SK-N-MC (cell line): ENCODE results near the gene FAM114A1.

Source experiments
- DNase-seq: peaks from one replicate; pipeline ENCODE4 v3.0.0-alpha.2; 2011; ENCODE audit warnings: low read depth, low spot score
- H3K27ac ChIP-seq: fragments of 200-600 bp; sonication (generic); 2 replicates; pipeline ENCODE4 v1.5.1; 2016; ENCODE audit warnings: mixed run types
- H3K36me3 ChIP-seq: fragments of 200-600 bp; sonication (generic); 2 replicates; pipeline ENCODE4 v1.6.1; 2017; ENCODE audit warnings: antibody characterized with exemption, low read length, mixed read lengths; ENCODE audit not compliant: insufficient read depth
- H3K4me3 ChIP-seq: fragments of 200-600 bp; sonication (generic); 2 replicates; pipeline ENCODE4 v1.5.1; 2016
- H3K9ac ChIP-seq: fragments of 200-600 bp; sonication (generic); 2 replicates; pipeline ENCODE4 v1.8.0; 2017; ENCODE audit warnings: mixed run types, mixed read lengths; ENCODE audit not compliant: insufficient read length
- H3K9me3 ChIP-seq: fragments of 200-600 bp; sonication (generic); 2 replicates; pipeline ENCODE4 v1.6.1; 2017; ENCODE audit warnings: low read depth, mild to moderate bottlenecking, antibody characterized with exemption, low read length, moderate library complexity, mixed read lengths
- EZH2 ChIP-seq: fragments of 200-600 bp; sonication (generic); IDR thresholded peaks from one replicate; pipeline ENCODE4 v1.6.1; 2017; ENCODE audit warnings: antibody characterized with exemption
- FOXP2 ChIP-seq: optimal IDR thresholded peaks from 2 replicates; pipeline ENCODE3; 2011; ENCODE audit warnings: mild to moderate bottlenecking, moderate library complexity; ENCODE audit not compliant: insufficient read depth; ENCODE audit errors: extremely low read length, control extremely low read depth
- POLR2AphosphoS5 ChIP-seq: IDR thresholded peaks from 2 replicates; pipeline ENCODE4 v1.6.1; 2012; ENCODE audit warnings: mild to moderate bottlenecking, low read depth, low read length, borderline replicate concordance

FAM114A1 gene

GRCh38 chr4:38944440-38944839 lies 76.8 kb downstream of the FAM114A1 start:
- no peak for DNase-seq
- Histone ChIP-seq H3K9ac (no peak overlapping the region), H3K27ac (no peak overlapping the region), H3K36me3 (no peaks in the 10 kb centered on the region), H3K9me3 (no peaks in the 10 kb centered on the region), H3K4me3 (no peak overlapping the region)
- TF ChIP-seq POLR2AphosphoS5 (no peak), FOXP2 (no peak), EZH2 (no peak)

- H3K9ac ChIP-seq = no peak overlapping the region
- no peak overlapping the region for H3K27ac ChIP-seq
- no peaks in the 10 kb centered on the region for H3K36me3 ChIP-seq
- H3K4me3 ChIP-seq = no peak overlapping the region
- no peak for DNase-seq
- TF ChIP-seq FOXP2 = no peak
- no peak for TF ChIP-seq EZH2
- no peak for TF ChIP-seq POLR2AphosphoS5
- no peaks in the 10 kb centered on the region for H3K9me3 ChIP-seq
These were observed 79.3 kb downstream of the FAM114A1 start for GRCh38 chr4:38946919-38947318.

GRCh38 chr4:38948551-38948950 lies 80.9 kb downstream of the FAM114A1 start:
- no peak for DNase-seq
- Histone ChIP-seq H3K36me3 (no peaks in the 10 kb centered on the region), H3K27ac (no peak overlapping the region), H3K4me3 (no peak overlapping the region), H3K9me3 (no peaks in the 10 kb centered on the region), H3K9ac (no peak overlapping the region)
- TF ChIP-seq EZH2 (no peak), POLR2AphosphoS5 (no peak), FOXP2 (no peak)

DNA sequence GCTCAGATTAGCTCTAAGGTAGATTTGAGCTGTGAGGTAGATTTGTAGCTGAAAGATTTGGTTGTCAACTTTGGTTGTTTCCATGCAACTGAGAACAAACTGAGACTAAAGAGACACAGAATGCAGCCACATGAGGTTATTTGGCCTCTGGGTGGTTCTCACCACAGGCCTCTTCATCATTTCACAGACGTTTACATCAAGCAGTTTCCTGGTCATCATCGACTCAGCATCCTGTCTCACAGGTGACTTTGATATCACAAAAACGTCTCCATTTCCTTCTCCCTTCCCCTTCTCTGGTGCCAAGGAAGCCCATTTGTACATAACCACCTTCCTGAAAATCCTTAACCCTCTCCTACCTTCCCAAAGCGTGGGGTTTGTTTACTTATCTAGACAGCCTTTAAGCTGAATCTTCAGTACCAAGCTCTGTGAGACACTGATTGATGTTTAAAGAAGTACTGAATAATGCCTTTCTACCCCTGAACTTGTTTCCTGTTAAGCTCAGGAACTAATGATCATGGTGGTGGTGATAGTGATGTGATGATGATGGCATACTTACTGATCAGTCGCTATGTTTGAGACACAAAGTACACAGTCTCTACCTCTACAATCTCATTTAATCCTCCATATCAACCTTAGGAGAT lies 81.9 kb downstream of the FAM114A1 start:
- no peaks in the 10 kb centered on the region for H3K36me3 ChIP-seq
- no peak for TF ChIP-seq POLR2AphosphoS5
- TF ChIP-seq FOXP2 = no peak
- no peak for TF ChIP-seq EZH2
- H3K27ac ChIP-seq = no peak overlapping the region
- H3K4me3 ChIP-seq = no peak overlapping the region
- H3K9me3 ChIP-seq = no peaks in the 10 kb centered on the region
- no peak overlapping the region for H3K9ac ChIP-seq
- DNase-seq = no peak

DNA sequence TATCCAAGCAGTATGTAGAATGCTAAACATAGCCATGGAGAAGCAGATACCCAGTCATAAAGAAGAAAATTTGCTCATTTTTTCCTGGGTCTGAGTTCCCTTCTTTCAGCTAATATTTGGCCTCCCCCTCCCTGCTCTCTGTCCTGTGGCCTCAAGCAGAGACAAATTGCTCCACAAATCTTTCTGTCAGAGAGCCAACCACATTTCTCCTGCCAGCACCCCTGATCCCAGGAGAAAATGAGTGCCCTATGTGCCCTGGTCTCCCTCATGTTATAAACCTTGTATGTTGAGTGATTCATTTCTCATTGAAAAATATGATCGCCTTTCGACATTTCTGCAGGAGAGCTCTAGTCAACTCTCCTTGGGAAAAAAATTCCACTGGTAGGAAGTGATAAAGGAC lies 82.6 kb downstream of the FAM114A1 start:
- Histone ChIP-seq H3K9ac (no peak overlapping the region), H3K36me3 (no peaks in the 10 kb centered on the region), H3K4me3 (no peak overlapping the region), H3K27ac (no peak overlapping the region), H3K9me3 (no peaks in the 10 kb centered on the region)
- no peak for DNase-seq
- TF ChIP-seq EZH2 (no peak), FOXP2 (no peak), POLR2AphosphoS5 (no peak)

DNA sequence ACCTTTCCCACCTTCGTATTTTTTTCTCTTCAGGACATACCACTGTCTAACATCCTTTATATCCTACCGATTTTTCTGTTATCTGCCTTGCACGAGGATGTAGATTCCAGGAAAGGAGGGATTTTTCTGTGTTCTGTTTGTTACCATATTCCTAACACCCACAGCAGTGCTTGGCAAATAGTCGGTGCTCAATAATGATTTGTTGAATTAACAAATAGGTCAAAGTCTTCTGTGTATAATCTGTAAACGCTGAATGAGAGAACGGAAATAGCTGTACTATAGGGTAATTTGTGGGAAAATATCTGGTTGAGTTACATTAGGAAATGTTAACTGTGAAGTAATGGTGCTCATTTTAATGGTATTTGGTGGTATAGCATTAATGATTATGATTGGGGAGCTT lies 83.1 kb downstream of the FAM114A1 start:
- Histone ChIP-seq H3K4me3 (no peak overlapping the region), H3K9ac (no peak overlapping the region), H3K9me3 (no peaks in the 10 kb centered on the region), H3K27ac (no peak overlapping the region), H3K36me3 (no peaks in the 10 kb centered on the region)
- DNase-seq = no peak
- no peak for TF ChIP-seq EZH2
- no peak for TF ChIP-seq POLR2AphosphoS5
- no peak for TF ChIP-seq FOXP2

- Histone ChIP-seq H3K9me3 (no peaks in the 10 kb centered on the region), H3K9ac (no peak overlapping the region), H3K27ac (no peak overlapping the region), H3K36me3 (no peaks in the 10 kb centered on the region), H3K4me3 (no peak overlapping the region)
- no peak for DNase-seq
- TF ChIP-seq EZH2 (no peak), POLR2AphosphoS5 (no peak), FOXP2 (no peak)
These were observed 84.0 kb downstream of the FAM114A1 start for GRCh38 chr4:38951598-38951997.

- H3K36me3 ChIP-seq = no peaks in the 10 kb centered on the region
- no peaks in the 10 kb centered on the region for H3K9me3 ChIP-seq
- no peak overlapping the region for H3K27ac ChIP-seq
- H3K4me3 ChIP-seq = no peak overlapping the region
- TF ChIP-seq EZH2 (no peak), FOXP2 (no peak), POLR2AphosphoS5 (no peak)
- H3K9ac ChIP-seq = no peak overlapping the region
- DNase-seq = no peak
These were observed 84.4 kb downstream of the FAM114A1 start for GRCh38 chr4:38952017-38952416.

- Histone ChIP-seq H3K9ac (no peak overlapping the region), H3K36me3 (no peaks in the 10 kb centered on the region), H3K9me3 (no peaks in the 10 kb centered on the region), H3K27ac (no peak overlapping the region), H3K4me3 (no peak overlapping the region)
- TF ChIP-seq EZH2 = no peak
- no peak for TF ChIP-seq POLR2AphosphoS5
- no peak for TF ChIP-seq FOXP2
- DNase-seq = no peak
These were observed 87.1 kb downstream of the FAM114A1 start for GRCh38 chr4:38954727-38955126.
